Stomach (tissue), 4 donors: ENCODE results near the gene C22orf23.

Source experiments
- CTCF ChIP-seq, 7 experiments: fragments of 450-650 bp in 4 of 7; fragments of 200-600 bp in 3 of 7; sonication (generic) in 3 of 7; IDR thresholded peaks; one replicate each; pipeline ENCODE4 v1.5.1; 2016 to 2019; ENCODE audit warnings: antibody characterized with exemption in 7 of 7, control low read depth in 2 of 7, mild to moderate bottlenecking in 1 of 7
- EP300 ChIP-seq: sonication (generic); formaldehyde crosslinking; IDR thresholded peaks from one replicate; pipeline ENCODE4 v1.6.1; 2017; ENCODE audit warnings: antibody characterized with exemption

- no peak for TF ChIP-seq CTCF (IDR thresholded peaks at IDR 0.05)
- TF ChIP-seq EP300, result no peak
Measured at GRCh38 chr22:37970864-37971263, 17.5 kb upstream of the C22orf23 start.
